Bronchial epithelial cell (primary cell): ENCODE data around the gene WFDC1. TPM values are rescaled to one million over a fixed set of nuclear protein-coding genes. Genes with fewer than 3 reads are reported as not detected.

Source experiments
- DNase-seq: peaks from one replicate; pipeline ENCODE4 v3.0.0-alpha.2; 2010; ENCODE audit warnings: low read depth
- FAIRE-seq: peaks from 2 replicates; lab custom pipeline; 2011; peaks lifted over from hg19 to GRCh38; lab: Jason Lieb, UNC
- H3K27me3 ChIP-seq: 2 replicates; pipeline ENCODE4 v1.5.1; 2011; ENCODE audit warnings: low read length; ENCODE audit not compliant: control insufficient read depth, insufficient read depth
- H3K36me3 ChIP-seq: 2 replicates; pipeline ENCODE4 v1.5.1; 2011; ENCODE audit warnings: low read length; ENCODE audit not compliant: control insufficient read depth, insufficient read depth
- H3K4me3 ChIP-seq: 2 replicates; pipeline ENCODE4 v1.5.1; 2011; ENCODE audit warnings: mild to moderate bottlenecking, low read depth, low read length, control low read depth
- CTCF ChIP-seq: IDR thresholded peaks from 2 replicates; pipeline ENCODE4 v1.5.1; 2011; ENCODE audit warnings: mild to moderate bottlenecking, moderate library complexity, low read length, control low read depth, inconsistent platforms; ENCODE audit not compliant: insufficient read depth, severe bottlenecking
- total RNA-seq: library from RNA; depleted of rRNA; stranded (reverse); fragments of >200 nt; gene quantifications from 2 replicates; pipeline ENCODE4 v1.2.1, GENCODE V29; 2014

WFDC1 gene
- total RNA-seq, 1 donor from 2014 or later, result not detected

GRCh38 chr16:84358601-84359295 is 64.1 kb downstream of the WFDC1 start:
- DNase-seq (no peak), FAIRE-seq (no peak)
- Histone ChIP-seq H3K36me3 (no peaks in the 10 kb centered on the region), H3K27me3 (no peaks in the 10 kb centered on the region), H3K4me3 (no peak overlapping the region)
- no peak for TF ChIP-seq CTCF

DNA sequence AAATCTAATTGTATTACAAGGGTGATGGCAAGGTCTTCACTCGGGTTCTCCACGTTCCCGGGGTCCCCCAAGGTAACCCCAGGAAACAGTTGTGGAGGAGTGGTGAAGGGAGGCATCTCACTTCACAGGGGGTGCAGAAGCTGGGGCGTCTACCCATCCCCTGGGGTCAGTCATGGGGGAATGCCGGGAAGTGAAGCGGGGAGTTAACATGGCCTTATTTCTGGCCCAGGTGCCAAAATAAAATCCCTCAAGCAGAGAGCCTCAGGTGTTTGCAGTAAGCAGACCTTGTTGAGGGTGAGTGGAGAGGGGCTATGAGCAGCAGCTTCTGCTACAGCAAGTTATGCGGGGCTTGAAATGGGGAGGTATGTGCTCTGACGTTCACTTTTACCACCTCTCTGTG is 64.6 kb downstream of the WFDC1 start:
- H3K36me3 ChIP-seq, result no peaks in the 10 kb centered on the region
- no peak for TF ChIP-seq CTCF
- no peak overlapping the region for H3K4me3 ChIP-seq
- DNase-seq (no peak), FAIRE-seq (no peak)
- no peaks in the 10 kb centered on the region for H3K27me3 ChIP-seq

- DNase-seq, result peak; percentile 86
- Histone ChIP-seq H3K4me3 (no peak overlapping the region), H3K36me3 (no peaks in the 10 kb centered on the region), H3K27me3 (no peaks in the 10 kb centered on the region)
- no peak for FAIRE-seq
- no peak for TF ChIP-seq CTCF
Observed at GRCh38 chr16:84360170-84360569, 65.5 kb downstream of the WFDC1 start.

DNA sequence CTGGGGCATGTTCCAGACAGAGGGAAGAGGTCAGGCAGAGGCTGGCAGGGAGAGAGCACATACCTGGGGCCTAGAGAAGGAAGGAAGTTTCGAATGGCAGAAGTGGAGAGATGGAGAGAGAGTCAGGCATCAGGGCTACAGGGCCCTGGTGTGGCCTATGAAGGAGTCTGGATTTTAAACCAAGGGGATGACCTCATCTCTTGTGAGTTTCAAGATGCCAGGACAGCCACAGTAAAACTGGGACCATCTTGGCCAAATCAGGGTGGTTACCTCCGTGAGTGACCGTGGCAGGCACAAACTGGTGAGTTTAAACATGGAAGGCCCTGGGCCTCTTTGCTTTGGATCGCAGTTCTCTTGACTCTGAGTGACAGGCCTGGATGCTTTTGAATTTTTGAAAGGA is 66.1 kb downstream of the WFDC1 start:
- Histone ChIP-seq H3K4me3 (no peak overlapping the region), H3K27me3 (no peaks in the 10 kb centered on the region), H3K36me3 (no peaks in the 10 kb centered on the region)
- FAIRE-seq, result no peak
- no peak for DNase-seq
- no peak for TF ChIP-seq CTCF

DNA sequence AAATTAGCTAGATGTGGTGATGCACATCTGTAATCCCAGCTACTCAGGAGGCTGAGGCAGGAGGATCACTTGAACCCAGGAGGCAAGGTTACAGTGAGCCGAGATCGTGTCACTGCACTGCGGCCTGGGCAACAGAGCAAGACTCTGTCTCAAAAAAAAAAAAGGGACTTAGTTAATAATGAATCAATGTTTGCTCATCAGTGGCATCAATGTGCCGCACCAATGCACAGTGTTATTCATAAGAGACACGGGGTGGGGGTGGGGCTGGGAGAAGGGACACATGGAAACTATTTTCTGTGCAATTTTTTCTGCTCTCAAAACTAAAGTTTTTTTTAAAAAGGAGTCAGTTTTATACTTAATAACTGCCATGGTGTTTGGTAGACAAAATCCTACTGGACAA is 66.9 kb downstream of the WFDC1 start:
- no peak for TF ChIP-seq CTCF
- H3K27me3 ChIP-seq, result no peaks in the 10 kb centered on the region
- no peaks in the 10 kb centered on the region for H3K36me3 ChIP-seq
- DNase-seq (no peak), FAIRE-seq (no peak)
- H3K4me3 ChIP-seq, result no peak overlapping the region

DNA sequence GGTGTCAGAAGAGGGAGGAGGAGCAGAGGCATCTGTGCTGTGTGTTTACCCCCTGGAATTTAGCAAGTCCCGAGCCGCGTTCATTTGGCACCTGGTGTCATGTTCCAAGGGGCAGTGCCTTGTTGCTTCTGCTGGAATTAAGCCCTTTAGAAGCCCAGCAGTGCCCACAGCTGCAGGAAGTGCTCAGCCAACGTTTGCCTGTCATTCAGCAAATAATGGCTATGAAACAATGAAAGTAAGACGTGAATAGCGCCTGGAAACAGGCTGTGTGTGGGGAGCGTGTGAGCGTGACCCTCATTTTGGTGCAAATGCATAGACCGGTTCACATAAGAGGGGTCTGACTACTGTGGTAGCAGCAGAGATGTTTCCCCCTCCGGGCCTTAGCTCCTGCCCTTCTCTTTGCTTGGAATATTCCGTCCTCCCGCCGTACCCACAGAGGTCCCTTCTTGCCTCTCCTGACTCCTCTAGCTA is 67.8 kb downstream of the WFDC1 start:
- Histone ChIP-seq H3K4me3 (no peak overlapping the region), H3K36me3 (no peaks in the 10 kb centered on the region), H3K27me3 (peaks cover 2% of the 10 kb centered on the region)
- FAIRE-seq (peak; percentile 55), DNase-seq (no peak)
- TF ChIP-seq CTCF, result no peak
